Heart left ventricle (tissue), 16 donors: ENCODE data around the gene NUDT1. TPM values are rescaled to one million over a fixed set of nuclear protein-coding genes. Genes with fewer than 3 reads are reported as not detected.

Experiments
- ATAC-seq, 4 donors: fragments of 200-7000 bp; cut with Tn5 transposase; one replicate each; pipeline ENCODE4 v1.9.1; 2020 to 2022; ENCODE audit warnings: moderate library complexity in 4 of 4, mild to moderate bottlenecking in 3 of 4, moderate number of reproducible peaks in 1 of 4
- DNase-seq, 5 donors: peaks; one replicate each; pipeline ENCODE4 v3.0.0-alpha.2; 2020
- H3K27ac ChIP-seq, 12 donors: fragments of 200-600 bp; sonication (generic) in 4 of 12; one replicate each; pipeline versions ENCODE4 v1.5.0 to v1.8.0; 2016 to 2022; ENCODE audit warnings: mild to moderate bottlenecking in 2 of 12
- H3K27me3 ChIP-seq, 9 donors: fragments of 200-600 bp; sonication (generic) in 2 of 9; one replicate each; pipeline versions ENCODE4 v1.5.1 to v1.8.0; 2016 to 2022; ENCODE audit warnings: mild to moderate bottlenecking in 3 of 9
- H3K36me3 ChIP-seq, 9 donors: fragments of 200-600 bp; sonication (generic) in 2 of 9; one replicate each; pipeline versions ENCODE4 v1.5.0 to v1.8.0; 2018 to 2022; ENCODE audit warnings: mild to moderate bottlenecking in 2 of 9
- H3K4me1 ChIP-seq, 12 donors: fragments of 200-600 bp; sonication (generic) in 4 of 12; one replicate each; pipeline versions ENCODE4 v1.5.0 to v1.8.0; 2016 to 2022; ENCODE audit warnings: mild to moderate bottlenecking in 3 of 12
- H3K4me3 ChIP-seq, 12 donors: fragments of 200-600 bp; sonication (generic) in 4 of 12; one replicate each; pipeline versions ENCODE4 v1.5.0 to v1.8.0; 2017 to 2022; ENCODE audit warnings: mild to moderate bottlenecking in 9 of 12, moderate library complexity in 4 of 12
- H3K9me3 ChIP-seq, 12 donors: fragments of 200-600 bp; sonication (generic) in 4 of 12; one replicate each; pipeline versions ENCODE4 v1.5.0 to v1.8.0; 2016 to 2022; ENCODE audit warnings: mild to moderate bottlenecking in 1 of 12
- POLR2A ChIP-seq, 2 donors: fragments of 450-650 bp; IDR thresholded peaks; one replicate each; pipeline ENCODE4 v1.6.1; 2017; ENCODE audit warnings: antibody characterized with exemption in 2 of 2, mild to moderate bottlenecking in 2 of 2, moderate library complexity in 2 of 2
- WGBS, 4 donors: extraction: QIAGEN DNeasy Blood & Tissue Kit in 2 of 4; methylation state at CpG; one replicate each; pipeline versions ENCODE4 v1.1.5 to v1.1.7; 2013 to 2018; 5-methylcytosine and 5-hydroxymethylcytosine counted together
- intact Hi-C, 10 donors: fragments of 100-400 bp; cut with DNase I; formaldehyde crosslinking; loops; one replicate each; pipeline versions ENCODE4 v1.11.1 to v1.14.2; 2022
- polyA plus RNA-seq, 2 donors: library from polyadenylated mRNA; stranded (reverse); fragments of 200-250 nt; gene quantifications; one replicate each; pipeline ENCODE4 v1.2.3, GENCODE V29; 2013
- total RNA-seq, 9 donors: library from RNA; depleted of rRNA in 2 of 9; stranded (reverse); fragments of >200 nt in 2 of 9; fragmentation: NEBNext Ultra II Directional in 3 of 9; extraction: Animal tissue kit (Norgen Biotek cat#: 25700) in 3 of 9; gene quantifications; one replicate each; pipeline versions ENCODE4 v1.1.0 to v1.2.4, GENCODE V29; 2016 to 2023
- TF ChIP-seq, protein P1 (sequence below), 12 donors: fragments of 200-600 bp; sonication (generic) in 4 of 12; IDR thresholded peaks; one replicate each; pipeline versions ENCODE4 v1.5.0 to v1.8.0; 2018 to 2022; ENCODE audit warnings: antibody characterized with exemption in 12 of 12, mild to moderate bottlenecking in 5 of 12
- donor health status: ischemic (EF 13 %, LVEDD 7.1; RV severe dilation, severe dysfunction).
- donor health status: healthy with polysubstance abuse.
- donor health status: DM: no; HTN: yes; CAD: no.
- donor health status: DM: no; HTN: no; CAD: no.
- donor health status: ischemic (EF 25% LVEDD 6.9; RV normal size, moderate dysfunction).
- donor health status: ischemic (EF 25% LVEDD 5.7; RV mildly dilated, moderate dysfunction).
- donor health status: healthy.
- donor health status: DM: yes; HTN: yes; CAD: no.
- donor health status: ischemic (EF 35%, LVEDD 5.7; RV mildly dilated, moderate dysfunction).
- donor health status: nonischemic (EF 11% LVEDD 7.7; RV severe dilation, severe dysfunction).
- donor health status: DM: yes; HTN: yes; CAD: no.
- donor health status: PGD.
- donor health status: ischemic (EF 29% LVEDD 5.4; RV normal size, mild dysfunction).
- donor health status: nonischemic (EF 23%, LVEDD 6.1; RV moderate dilation, normal function).

NUDT1 gene
- total and polyA plus RNA-seq, 11 donors, result 9.8 to 23.7 (median 16.1) TPM

DNA sequence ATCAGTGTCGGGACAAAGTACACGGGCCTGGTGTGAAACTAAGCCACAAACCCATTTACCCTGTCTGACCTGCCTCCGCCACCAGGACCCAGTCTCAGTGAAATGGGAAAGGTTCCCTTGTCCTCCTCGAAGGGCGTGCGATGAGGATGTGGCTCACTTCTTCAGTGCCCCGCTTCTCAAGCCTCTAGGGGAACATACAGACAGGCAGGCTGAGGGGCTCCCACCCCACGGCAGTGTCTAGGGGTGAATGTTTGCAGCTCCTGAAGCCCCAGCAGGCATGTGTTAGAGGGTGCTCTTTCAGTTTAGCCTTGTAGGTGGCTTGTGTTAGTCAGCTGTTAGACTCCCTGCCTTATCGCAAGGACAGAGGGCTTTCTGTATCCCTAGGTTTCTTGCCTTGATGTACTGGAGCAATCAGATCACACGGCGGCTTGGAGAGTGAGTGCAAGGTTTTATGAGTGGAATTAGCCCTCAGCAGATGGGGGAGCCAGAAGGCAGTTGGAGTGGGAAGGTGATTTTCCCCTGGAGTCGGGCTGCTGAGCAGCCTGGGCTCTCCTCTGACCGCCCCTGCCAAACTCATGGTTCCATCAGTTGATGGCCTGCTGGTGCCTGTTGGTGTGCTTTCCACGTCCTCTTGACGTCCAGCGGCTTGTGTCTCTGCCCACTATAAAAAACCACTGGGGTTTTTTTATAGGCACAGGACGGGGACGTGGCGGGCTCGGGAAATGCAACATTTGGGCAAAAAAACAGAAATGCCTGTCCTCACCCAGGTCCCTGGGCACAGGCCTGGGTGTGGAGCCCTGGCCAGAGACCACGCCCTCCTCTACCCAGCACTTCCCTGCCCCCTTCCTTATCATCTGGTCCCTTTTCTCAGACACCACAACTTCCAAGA is 759 bp downstream of the NUDT1 start:
- Histone ChIP-seq H3K36me3 (peaks cover 0 to 24% (median 17%) of the 10 kb centered on the region in 9 donors), H3K4me1 (peaks cover 0 to 56% (median 17%) of the 10 kb centered on the region in 12 donors), H3K27ac (peak overlapping the region in 6 of 12 donors; percentile 65 to 81 (median 74)), H3K4me3 (peak overlapping the region; percentile 80 to 100 (median 91)), H3K9me3 (no peaks in the 10 kb centered on the region), H3K27me3 (no peaks in the 10 kb centered on the region)
- 19 to 37% (median 21%) methylated on average over 12 to 21 of the region's 21 CpGs for WGBS, 4 donors
- TF ChIP-seq, protein P1, sequence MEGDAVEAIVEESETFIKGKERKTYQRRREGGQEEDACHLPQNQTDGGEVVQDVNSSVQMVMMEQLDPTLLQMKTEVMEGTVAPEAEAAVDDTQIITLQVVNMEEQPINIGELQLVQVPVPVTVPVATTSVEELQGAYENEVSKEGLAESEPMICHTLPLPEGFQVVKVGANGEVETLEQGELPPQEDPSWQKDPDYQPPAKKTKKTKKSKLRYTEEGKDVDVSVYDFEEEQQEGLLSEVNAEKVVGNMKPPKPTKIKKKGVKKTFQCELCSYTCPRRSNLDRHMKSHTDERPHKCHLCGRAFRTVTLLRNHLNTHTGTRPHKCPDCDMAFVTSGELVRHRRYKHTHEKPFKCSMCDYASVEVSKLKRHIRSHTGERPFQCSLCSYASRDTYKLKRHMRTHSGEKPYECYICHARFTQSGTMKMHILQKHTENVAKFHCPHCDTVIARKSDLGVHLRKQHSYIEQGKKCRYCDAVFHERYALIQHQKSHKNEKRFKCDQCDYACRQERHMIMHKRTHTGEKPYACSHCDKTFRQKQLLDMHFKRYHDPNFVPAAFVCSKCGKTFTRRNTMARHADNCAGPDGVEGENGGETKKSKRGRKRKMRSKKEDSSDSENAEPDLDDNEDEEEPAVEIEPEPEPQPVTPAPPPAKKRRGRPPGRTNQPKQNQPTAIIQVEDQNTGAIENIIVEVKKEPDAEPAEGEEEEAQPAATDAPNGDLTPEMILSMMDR (IDR thresholded peaks at IDR 0.05), result no peak
- TF ChIP-seq POLR2A (IDR thresholded peaks at IDR 0.05), result no peak
- intact Hi-C loops, result loop anchor here in 4 of 10 donors (1.0 to 10.0 kb wide), 4 partner anchors 70 to 112 kb away; partner anchors contain the start of genes SNX8 (in 3 of the 4) and EIF3B (in 2 of the 4)
- DNase-seq, result no peak
- ATAC-seq, result peak in 1 of 4 donors; percentile 13

DNA sequence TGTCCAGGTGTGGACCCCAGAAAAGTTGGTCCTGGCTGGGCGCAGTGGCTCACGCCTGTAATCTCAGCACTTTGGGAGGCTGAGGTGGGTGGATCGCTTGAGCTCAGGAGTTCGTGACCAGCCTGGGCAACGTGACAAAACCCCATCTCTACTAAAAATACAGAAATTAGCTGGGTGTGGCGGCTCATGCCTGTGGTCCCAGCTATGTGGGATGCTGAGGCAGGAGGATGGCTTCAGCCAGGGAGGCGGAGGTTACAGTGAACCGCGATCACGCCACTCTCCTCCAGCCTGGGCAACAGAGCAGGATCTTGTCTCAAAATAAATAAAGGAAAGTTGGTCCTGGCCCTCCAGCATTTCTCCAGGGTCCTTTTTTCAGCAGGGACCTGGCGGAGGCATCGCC is 1.4 kb downstream of the NUDT1 start:
- intact Hi-C loops, result loop anchor here in 4 of 10 donors (5.0 to 10.0 kb wide), 3 partner anchors 69 to 111 kb away; partner anchors contain the start of genes SNX8 (in 3 of the 4) and EIF3B (in 1 of the 4)
- DNase-seq, result no peak

DNA sequence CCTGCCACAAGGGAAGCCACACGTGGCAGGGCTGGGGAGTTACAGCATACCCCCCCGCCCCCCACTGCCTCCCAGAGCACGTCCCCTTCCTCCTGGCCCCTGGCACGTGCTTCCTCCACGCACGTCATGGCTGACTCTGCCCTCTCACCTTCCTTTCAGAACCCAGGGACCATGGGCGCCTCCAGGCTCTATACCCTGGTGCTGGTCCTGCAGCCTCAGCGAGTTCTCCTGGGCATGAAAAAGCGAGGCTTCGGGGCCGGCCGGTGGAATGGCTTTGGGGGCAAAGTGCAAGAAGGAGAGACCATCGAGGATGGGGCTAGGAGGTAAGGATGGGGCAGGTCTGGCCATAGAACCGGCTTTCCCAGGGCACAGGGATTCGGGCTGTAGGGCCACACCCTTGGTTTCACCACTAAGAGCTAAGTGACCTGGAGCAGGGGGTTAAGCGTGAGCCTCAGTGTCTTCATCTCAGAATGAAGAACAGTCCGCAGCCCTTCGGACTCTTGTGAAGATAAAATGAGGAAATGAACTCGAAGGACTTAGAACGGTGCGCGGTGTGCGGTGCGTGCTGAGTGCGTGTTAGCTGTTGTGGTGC is 2.5 kb downstream of the NUDT1 start:
- intact Hi-C loops, result loop anchor here in 4 of 10 donors (5.0 to 10.0 kb wide), 3 partner anchors 68 to 110 kb away; partner anchors contain the start of genes SNX8 (in 3 of the 4) and EIF3B (in 1 of the 4)
- no peak for TF ChIP-seq POLR2A (IDR thresholded peaks at IDR 0.05)
- TF ChIP-seq, protein P1 (IDR thresholded peaks at IDR 0.05), result no peak
- no peak overlapping the region for H3K4me3 ChIP-seq

More for the DNA sequence above, 1.4 kb downstream of the NUDT1 start:
- peaks cover 0 to 17% (median 10%) of the 10 kb centered on the region in 9 donors for H3K36me3 ChIP-seq
- no peaks in the 10 kb centered on the region for H3K27me3 ChIP-seq
- ATAC-seq, result no peak
- no peak overlapping the region for H3K27ac ChIP-seq
- H3K9me3 ChIP-seq, result no peaks in the 10 kb centered on the region
- H3K4me1 ChIP-seq, result peaks cover 0 to 53% (median 17%) of the 10 kb centered on the region in 12 donors
- H3K4me3 ChIP-seq, result no peak overlapping the region
- no peak for TF ChIP-seq POLR2A (IDR thresholded peaks at IDR 0.05)
- TF ChIP-seq, protein P1 (IDR thresholded peaks at IDR 0.05), result no peak
- WGBS, 4 donors, result 84 to 88% (median 87%) methylated on average over 12 of the region's 12 CpGs

More for the DNA sequence above, 2.5 kb downstream of the NUDT1 start:
- ATAC-seq (no peak), DNase-seq (no peak)
- WGBS, 4 donors, result 86 to 90% (median 88%) methylated on average over 25 of the region's 25 CpGs
- H3K36me3 ChIP-seq, result peaks cover 0 to 8% (median 0%) of the 10 kb centered on the region in 9 donors
- H3K9me3 ChIP-seq, result no peaks in the 10 kb centered on the region
- no peaks in the 10 kb centered on the region for H3K27me3 ChIP-seq
- H3K27ac ChIP-seq, result no peak overlapping the region
- peaks cover 0 to 62% (median 20%) of the 10 kb centered on the region in 12 donors for H3K4me1 ChIP-seq
